ENCODE measurements around the gene TSPAN18.
A peak's percentile ranks its signal among the peaks of the same experiment; 100 is the strongest.

The TSPAN18 gene

DNA sequence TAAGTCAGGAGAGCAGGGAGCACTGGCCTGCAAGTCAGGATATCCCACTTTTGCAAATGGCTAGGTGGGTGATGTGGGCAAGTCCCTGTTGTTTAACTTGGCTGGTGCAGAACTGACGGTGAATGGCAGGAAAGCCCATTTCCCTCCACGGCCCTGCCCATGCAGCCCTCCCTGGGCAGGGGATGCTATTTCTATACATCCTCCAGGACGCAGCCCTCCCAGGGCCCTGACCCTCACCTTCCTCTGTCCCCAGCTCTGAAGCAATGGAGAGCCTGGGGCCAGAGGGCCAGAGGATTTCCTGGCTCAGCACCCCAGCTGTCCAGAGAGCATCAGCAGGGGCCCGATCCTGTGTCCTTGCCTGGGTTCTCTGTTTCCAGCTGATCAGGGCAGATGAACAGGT is 91.3 kb downstream of the TSPAN18 start:
- H3K4me3 ChIP-seq (ENCODE audit: control insufficient read depth, low read depth, low read length), result no peak overlapping the region
- no peak for DNase-seq (ENCODE audit: low read depth)
- TF ChIP-seq, protein P1, sequence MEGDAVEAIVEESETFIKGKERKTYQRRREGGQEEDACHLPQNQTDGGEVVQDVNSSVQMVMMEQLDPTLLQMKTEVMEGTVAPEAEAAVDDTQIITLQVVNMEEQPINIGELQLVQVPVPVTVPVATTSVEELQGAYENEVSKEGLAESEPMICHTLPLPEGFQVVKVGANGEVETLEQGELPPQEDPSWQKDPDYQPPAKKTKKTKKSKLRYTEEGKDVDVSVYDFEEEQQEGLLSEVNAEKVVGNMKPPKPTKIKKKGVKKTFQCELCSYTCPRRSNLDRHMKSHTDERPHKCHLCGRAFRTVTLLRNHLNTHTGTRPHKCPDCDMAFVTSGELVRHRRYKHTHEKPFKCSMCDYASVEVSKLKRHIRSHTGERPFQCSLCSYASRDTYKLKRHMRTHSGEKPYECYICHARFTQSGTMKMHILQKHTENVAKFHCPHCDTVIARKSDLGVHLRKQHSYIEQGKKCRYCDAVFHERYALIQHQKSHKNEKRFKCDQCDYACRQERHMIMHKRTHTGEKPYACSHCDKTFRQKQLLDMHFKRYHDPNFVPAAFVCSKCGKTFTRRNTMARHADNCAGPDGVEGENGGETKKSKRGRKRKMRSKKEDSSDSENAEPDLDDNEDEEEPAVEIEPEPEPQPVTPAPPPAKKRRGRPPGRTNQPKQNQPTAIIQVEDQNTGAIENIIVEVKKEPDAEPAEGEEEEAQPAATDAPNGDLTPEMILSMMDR (conservative IDR thresholded peaks at IDR 0.05; ENCODE audit: control insufficient read depth, insufficient read depth, low read depth, low read length), result no peak

DNA sequence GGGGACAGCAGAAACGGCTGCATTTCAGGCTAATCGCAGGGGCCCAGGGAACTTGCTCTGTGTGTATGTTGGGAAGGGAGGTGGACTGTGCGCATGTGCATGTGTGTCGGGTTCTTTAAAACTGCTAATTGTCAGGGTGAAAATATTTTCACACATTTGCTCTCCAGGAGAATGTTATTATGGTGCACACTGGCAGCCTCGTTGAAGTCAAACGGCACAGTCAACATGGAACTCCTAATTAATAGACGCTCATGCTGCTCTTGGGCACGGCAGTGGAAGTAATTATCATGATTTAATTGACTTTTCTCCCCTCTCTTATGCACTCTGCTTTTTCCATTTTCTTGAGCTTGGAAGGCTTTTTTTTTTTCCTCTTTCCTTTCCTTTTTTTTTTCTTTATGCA is 92.6 kb downstream of the TSPAN18 start:
- TF ChIP-seq, protein P1 (conservative IDR thresholded peaks at IDR 0.05; ENCODE audit: control insufficient read depth, insufficient read depth, low read depth, low read length), result no peak
- DNase-seq (ENCODE audit: low read depth), result no peak

DNA sequence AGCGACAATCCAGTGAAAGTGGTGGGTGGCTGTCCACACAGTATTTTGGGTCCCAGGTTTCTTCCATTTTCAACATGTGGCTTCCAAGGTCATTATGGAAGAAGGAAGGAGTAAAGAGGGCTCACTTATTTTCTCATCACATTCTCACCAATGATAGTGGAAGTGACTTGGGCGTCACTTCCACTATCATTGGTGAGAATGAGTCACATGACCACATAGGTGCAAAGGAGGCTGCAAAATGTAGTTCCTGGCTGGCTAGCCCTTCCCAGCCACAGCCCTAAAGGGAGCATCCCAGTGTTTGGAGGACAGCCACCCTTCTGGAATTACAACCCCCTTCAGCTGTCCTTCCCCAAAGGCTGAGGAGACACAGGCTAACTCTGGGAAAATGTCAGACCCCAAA is 95.6 kb downstream of the TSPAN18 start:
- H3K4me3 ChIP-seq (ENCODE audit: control insufficient read depth, low read depth, low read length), result no peak overlapping the region
- DNase-seq (ENCODE audit: low read depth), result no peak
- TF ChIP-seq, protein P1 (conservative IDR thresholded peaks at IDR 0.05; ENCODE audit: control insufficient read depth, insufficient read depth, low read depth, low read length), result no peak

More for the DNA sequence above, 92.6 kb downstream of the TSPAN18 start:
- no peak overlapping the region for H3K4me3 ChIP-seq (ENCODE audit: control insufficient read depth, low read depth, low read length)

DNA sequence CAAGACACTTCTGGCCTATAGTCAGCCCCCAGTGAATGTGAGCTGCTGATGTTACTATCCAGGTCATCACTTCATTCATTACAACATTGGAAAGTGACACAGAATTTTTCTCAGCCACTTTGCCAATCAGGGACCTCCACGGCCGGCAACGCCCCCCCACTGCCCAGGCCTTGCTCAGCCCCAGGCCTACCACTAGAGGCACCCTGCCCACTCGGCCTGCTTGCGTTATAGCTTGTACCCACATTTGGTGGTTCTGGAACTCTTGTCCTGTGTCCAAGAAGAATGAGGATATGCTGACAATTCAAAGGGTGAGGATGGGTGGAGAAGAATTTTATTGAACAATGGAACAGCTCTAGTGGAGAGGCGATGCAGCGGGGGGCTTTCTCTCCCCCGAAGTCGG is 96.2 kb downstream of the TSPAN18 start:
- peak; percentile 4 for DNase-seq (ENCODE audit: low read depth)
- TF ChIP-seq, protein P1 (conservative IDR thresholded peaks at IDR 0.05; ENCODE audit: control insufficient read depth, insufficient read depth, low read depth, low read length), result peak; percentile 29
- H3K4me3 ChIP-seq (ENCODE audit: control insufficient read depth, low read depth, low read length), result no peak overlapping the region

DNA sequence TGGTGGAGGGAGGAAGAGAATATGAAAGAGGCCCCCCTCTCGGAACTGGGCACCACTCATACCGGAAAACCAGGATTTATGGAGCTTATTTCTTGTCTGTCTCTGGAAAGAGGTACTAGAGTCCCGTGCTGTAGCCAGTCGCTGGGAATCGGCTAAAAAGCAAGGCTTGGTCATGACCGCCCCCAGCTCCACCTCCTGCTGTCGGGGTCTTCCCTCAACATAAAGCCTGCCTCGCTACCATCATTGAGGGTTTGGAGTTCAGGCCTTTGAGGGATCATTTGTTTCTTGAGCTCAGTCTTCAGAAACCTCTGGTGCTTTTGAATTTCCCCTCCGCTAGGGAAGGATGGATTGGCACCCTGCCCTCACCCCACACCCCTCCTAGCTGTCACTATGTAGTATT is 97.1 kb downstream of the TSPAN18 start:
- no peak overlapping the region for H3K4me3 ChIP-seq (ENCODE audit: control insufficient read depth, low read depth, low read length)
- no peak for DNase-seq (ENCODE audit: low read depth)

DNA sequence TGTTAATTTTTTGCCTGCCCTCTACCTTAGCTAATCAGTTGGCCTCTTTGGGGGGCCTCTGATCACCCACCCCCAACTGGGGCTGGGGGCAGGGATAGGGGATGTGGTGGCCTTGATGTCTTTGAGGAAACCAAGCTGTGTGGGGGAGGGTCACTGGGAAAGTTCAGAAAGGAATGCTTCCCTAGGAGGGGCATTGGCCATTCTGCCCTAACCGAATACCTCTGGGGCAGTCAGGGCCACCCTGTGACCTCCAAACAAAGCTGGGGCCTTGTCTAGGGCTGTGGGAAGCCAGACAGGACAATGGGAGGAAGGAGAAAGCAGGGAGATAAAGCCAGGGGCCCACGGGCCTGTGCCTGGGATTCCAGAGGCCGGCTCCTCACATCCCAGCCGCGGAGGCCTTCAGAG is 97.5 kb downstream of the TSPAN18 start:
- DNase-seq (ENCODE audit: low read depth), result no peak
- TF ChIP-seq, protein P1 (conservative IDR thresholded peaks at IDR 0.05; ENCODE audit: control insufficient read depth, insufficient read depth, low read depth, low read length), result no peak

More for the DNA sequence above, 97.1 kb downstream of the TSPAN18 start:
- TF ChIP-seq, protein P1 (conservative IDR thresholded peaks at IDR 0.05; ENCODE audit: control insufficient read depth, insufficient read depth, low read depth, low read length), result no peak

More for the DNA sequence above, 97.5 kb downstream of the TSPAN18 start:
- no peak overlapping the region for H3K4me3 ChIP-seq (ENCODE audit: control insufficient read depth, low read depth, low read length)

All from fibroblast of mammary gland (primary cell).